PC-3 (cell line): Measurements from ENCODE around the gene MCHR1. TPM values are rescaled to one million over a fixed set of nuclear protein-coding genes. Genes with fewer than 3 reads are reported as not detected.

Experiments
- ATAC-seq: fragments of 200-7000 bp; cut with Tn5 transposase; 2 replicates; pipeline ENCODE4 v1.9.1; 2020; ENCODE audit warnings: mild to moderate bottlenecking, moderate library complexity
- BruUV-seq: library from RNA; stranded (reverse); fragments of 400-500 nt; replicated peaks from 2 replicates; lab custom pipeline; 2021; lab: Mats Ljungman, UMichigan
- CTCF ChIA-PET: fragments of 300-600 bp; sonication (Branson Sonifier 250); formaldehyde crosslinking; loops from one replicate; lab custom pipeline; 2022; ENCODE audit warnings: antibody characterized with exemption; lab: Charles Lee
- POLR2A ChIA-PET: fragments of 300-600 bp; sonication (Branson Sonifier 250); formaldehyde crosslinking; loops from one replicate; lab custom pipeline; 2022; ENCODE audit warnings: antibody characterized with exemption; ENCODE audit not compliant: unreplicated experiment; lab: Charles Lee
- DNase-seq: peaks from one replicate; pipeline ENCODE4 v3.0.0-alpha.2; 2015
- H2AFZ ChIP-seq: fragments of 300-600 bp; sonication (generic); 2 replicates; pipeline ENCODE4 v1.6.0; 2016; ENCODE audit warnings: antibody characterized with exemption, low read length
- H3F3A ChIP-seq: fragments of 300-600 bp; sonication (generic); one replicate; pipeline ENCODE4 v1.6.0; 2017; ENCODE audit warnings: antibody characterized with exemption, low read length, control low read depth, mild to moderate bottlenecking; ENCODE audit not compliant: unreplicated experiment
- H3K27ac ChIP-seq: fragments of 300-600 bp; sonication (generic); 2 replicates; pipeline ENCODE4 v1.5.1; 2016; ENCODE audit warnings: mild to moderate bottlenecking, low read length
- H3K27me3 ChIP-seq: fragments of 300-600 bp; sonication (generic); 2 replicates; pipeline ENCODE4 v1.6.1; 2016; ENCODE audit warnings: low read length, mixed read lengths
- H3K36me3 ChIP-seq: fragments of 300-600 bp; sonication (generic); 2 replicates; pipeline ENCODE4 v1.6.1; 2016; ENCODE audit warnings: low read depth, mixed run types, low read length, mixed read lengths
- H3K4me1 ChIP-seq: fragments of 300-600 bp; sonication (generic); 2 replicates; pipeline ENCODE4 v1.5.1; 2016; ENCODE audit warnings: low read length; ENCODE audit not compliant: insufficient read depth
- H3K4me2 ChIP-seq: fragments of 300-600 bp; sonication (generic); 2 replicates; pipeline ENCODE4 v1.6.0; 2016; ENCODE audit warnings: low read length
- H3K4me3 ChIP-seq: fragments of 300-600 bp; sonication (generic); 2 replicates; pipeline ENCODE4 v1.5.1; 2016; ENCODE audit warnings: mild to moderate bottlenecking, low read length, mixed read lengths
- H3K79me2 ChIP-seq: fragments of 300-600 bp; sonication (generic); 2 replicates; pipeline ENCODE4 v1.6.1; 2017; ENCODE audit warnings: low read length, mixed read lengths
- H3K9ac ChIP-seq: fragments of 300-600 bp; sonication (generic); 2 replicates; pipeline ENCODE4 v1.6.0; 2016; ENCODE audit warnings: mild to moderate bottlenecking, low read length
- H3K9me2 ChIP-seq: fragments of 300-600 bp; sonication (generic); replicated peaks from 2 replicates; pipeline ENCODE4 v1.6.1; 2016; ENCODE audit warnings: mixed run types, low read length, mixed read lengths
- H3K9me3 ChIP-seq: fragments of 300-600 bp; sonication (generic); 2 replicates; pipeline ENCODE4 v1.6.1; 2016; ENCODE audit warnings: low read length, mixed read lengths
- H4K20me1 ChIP-seq: fragments of 300-600 bp; sonication (generic); 2 replicates; pipeline ENCODE4 v1.6.1; 2016; ENCODE audit warnings: low read length, mixed read lengths
- CTCF ChIP-seq: fragments of 300-600 bp; sonication (generic); conservative IDR thresholded peaks from 2 replicates; pipeline ENCODE4 v1.5.1; 2017; ENCODE audit warnings: antibody characterized with exemption, low read depth, mild to moderate bottlenecking, low read length
- EZH2 ChIP-seq: fragments of 300-600 bp; sonication (generic); IDR thresholded peaks from one replicate; pipeline ENCODE4 v1.6.1; 2017; ENCODE audit warnings: antibody characterized with exemption, mild to moderate bottlenecking, low read length; ENCODE audit not compliant: unreplicated experiment
- EZH2phosphoT487 ChIP-seq: fragments of 300-600 bp; sonication (generic); IDR thresholded peaks from 2 replicates; pipeline ENCODE4 v1.6.1; 2018; ENCODE audit warnings: mild to moderate bottlenecking, antibody characterized with exemption, low read length, borderline replicate concordance
- intact Hi-C: fragments of 100-400 bp; cut with micrococcal nuclease; formaldehyde crosslinking; loops from 2 replicates; pipeline ENCODE4 v1.9.0; 2023
- total RNA-seq: library from RNA; depleted of rRNA; stranded (reverse); fragments of >200 nt; gene quantifications from 2 replicates; pipeline ENCODE4 v1.2.3, GENCODE V29; 2014

Gene MCHR1
- total RNA-seq, 1 experiment from 2014 or later = not detected

- Histone ChIP-seq H2AFZ (no peak overlapping the region), H3F3A (no peaks in the 10 kb centered on the region), H3K27ac (no peak overlapping the region), H3K9me2 (no peaks in the 10 kb centered on the region), H3K27me3 (no peaks in the 10 kb centered on the region), H3K4me2 (no peak overlapping the region), H3K36me3 (no peaks in the 10 kb centered on the region), H3K9ac (no peak overlapping the region), H4K20me1 (no peaks in the 10 kb centered on the region), H3K4me1 (peaks cover 34% of the 10 kb centered on the region), H3K9me3 (no peaks in the 10 kb centered on the region), H3K79me2 (no peaks in the 10 kb centered on the region), H3K4me3 (no peak overlapping the region)
- CTCF ChIA-PET = no interaction called here
- ATAC-seq = no peak
- POLR2A ChIA-PET = no interaction called here
- no TSS peak for BruUV-seq
- DNase-seq = no peak
- TF ChIP-seq EZH2phosphoT487 (no peak), EZH2 (no peak), CTCF (no peak)
- intact Hi-C loops = no loop called here
Measured at GRCh38 chr22:40648386-40648785, 30.9 kb upstream of the MCHR1 start.

GRCh38 chr22:40651057-40651456 lies 28.2 kb upstream of the MCHR1 start:
- H3K4me3 ChIP-seq = peak overlapping the region; percentile 76
- no peaks in the 10 kb centered on the region for H3K36me3 ChIP-seq
- no peaks in the 10 kb centered on the region for H4K20me1 ChIP-seq
- no peaks in the 10 kb centered on the region for H3K9me2 ChIP-seq
- no peaks in the 10 kb centered on the region for H3K79me2 ChIP-seq
- POLR2A ChIA-PET = interaction anchor here (0.6 kb wide), 4 partner anchors 107 to 218 kb away, joined by 3 to 8 read pairs (median 4); no protein-coding TSS in a partner anchor
- H3K27ac ChIP-seq = peak overlapping the region; percentile 99
- ATAC-seq = no peak
- peak overlapping the region; percentile 90 for H3K4me2 ChIP-seq
- no peaks in the 10 kb centered on the region for H3K27me3 ChIP-seq
- peaks cover 22% of the 10 kb centered on the region for H3K4me1 ChIP-seq
- peak overlapping the region; percentile 98 for H3K9ac ChIP-seq
- H2AFZ ChIP-seq = peak overlapping the region; percentile 88; the same call in 1 of the 2 replicates
- no peak for DNase-seq
- H3F3A ChIP-seq = no peaks in the 10 kb centered on the region
- BruUV-seq = TSS peak; percentile 87
- intact Hi-C loops = no loop called here
- CTCF ChIA-PET = no interaction called here
- TF ChIP-seq CTCF = no peak
- TF ChIP-seq EZH2 = no peak
- no peak for TF ChIP-seq EZH2phosphoT487
- H3K9me3 ChIP-seq = no peaks in the 10 kb centered on the region
